ENCODE measurements around the gene SLC15A3.

DNA sequence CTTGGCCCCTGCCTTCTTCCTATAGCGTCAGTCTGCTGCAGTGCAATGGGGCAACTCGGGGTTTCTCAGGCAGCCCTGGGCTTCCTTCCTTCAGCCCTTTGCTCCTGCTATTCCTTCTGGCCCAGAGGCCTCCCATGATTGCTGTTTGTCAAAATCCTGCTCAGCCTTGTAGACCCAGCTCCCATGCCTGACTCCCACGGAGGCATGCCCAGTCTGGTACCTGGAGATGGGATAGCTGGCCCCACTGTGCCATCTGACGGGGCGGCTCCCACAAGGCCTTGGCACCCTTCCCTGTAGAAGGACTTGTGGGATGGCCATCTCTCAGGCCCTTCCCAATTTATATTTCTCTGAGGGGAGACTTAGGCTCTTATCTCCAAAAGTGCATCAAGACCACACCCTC lies 18.9 kb upstream of the SLC15A3 start:
- TF ChIP-seq, protein P1, sequence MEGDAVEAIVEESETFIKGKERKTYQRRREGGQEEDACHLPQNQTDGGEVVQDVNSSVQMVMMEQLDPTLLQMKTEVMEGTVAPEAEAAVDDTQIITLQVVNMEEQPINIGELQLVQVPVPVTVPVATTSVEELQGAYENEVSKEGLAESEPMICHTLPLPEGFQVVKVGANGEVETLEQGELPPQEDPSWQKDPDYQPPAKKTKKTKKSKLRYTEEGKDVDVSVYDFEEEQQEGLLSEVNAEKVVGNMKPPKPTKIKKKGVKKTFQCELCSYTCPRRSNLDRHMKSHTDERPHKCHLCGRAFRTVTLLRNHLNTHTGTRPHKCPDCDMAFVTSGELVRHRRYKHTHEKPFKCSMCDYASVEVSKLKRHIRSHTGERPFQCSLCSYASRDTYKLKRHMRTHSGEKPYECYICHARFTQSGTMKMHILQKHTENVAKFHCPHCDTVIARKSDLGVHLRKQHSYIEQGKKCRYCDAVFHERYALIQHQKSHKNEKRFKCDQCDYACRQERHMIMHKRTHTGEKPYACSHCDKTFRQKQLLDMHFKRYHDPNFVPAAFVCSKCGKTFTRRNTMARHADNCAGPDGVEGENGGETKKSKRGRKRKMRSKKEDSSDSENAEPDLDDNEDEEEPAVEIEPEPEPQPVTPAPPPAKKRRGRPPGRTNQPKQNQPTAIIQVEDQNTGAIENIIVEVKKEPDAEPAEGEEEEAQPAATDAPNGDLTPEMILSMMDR (IDR thresholded peaks at IDR 0.05): no peak
- no peak for TF ChIP-seq EP300 (IDR thresholded peaks at IDR 0.05; ENCODE audit: low read depth)
